GM10248 (cell line): Measurements from ENCODE around the gene NEUROG1.

Experiments
- CTCF ChIA-PET: fragments of 300-600 bp; sonication (Branson Sonifier 250); formaldehyde crosslinking; extraction: SDS; loops from one replicate; lab custom pipeline; 2021; ENCODE audit warnings: antibody characterized with exemption; lab: Yijun Ruan, JAX
- POLR2A ChIA-PET: fragments of 350-650 bp; sonication (Branson Sonifier 250); formaldehyde crosslinking; extraction: SDS; loops from one replicate; lab custom pipeline; 2020; ENCODE audit warnings: antibody characterized with exemption; lab: Yijun Ruan, JAX
- DNase-seq: peaks from one replicate; pipeline ENCODE4 v3.0.0; 2012; ENCODE audit errors: extremely low spot score
- CTCF ChIP-seq: IDR thresholded peaks from 2 replicates; pipeline ENCODE4 v1.5.1; 2012; ENCODE audit warnings: mild to moderate bottlenecking, low read depth; ENCODE audit errors: extremely low read depth, missing control alignments, control extremely low read depth

The NEUROG1 gene

GRCh38 chr5:135578305-135578684 lies 42.5 kb upstream of the NEUROG1 start:
- POLR2A ChIA-PET: no interaction called here
- no peak for TF ChIP-seq CTCF
- CTCF ChIA-PET: interaction anchor here (0.8 to 4.9 kb wide), 4 partner anchors 12 to 121 kb away, joined by 3 to 31 read pairs (median 4); no protein-coding TSS in a partner anchor
- DNase-seq: no peak

DNA sequence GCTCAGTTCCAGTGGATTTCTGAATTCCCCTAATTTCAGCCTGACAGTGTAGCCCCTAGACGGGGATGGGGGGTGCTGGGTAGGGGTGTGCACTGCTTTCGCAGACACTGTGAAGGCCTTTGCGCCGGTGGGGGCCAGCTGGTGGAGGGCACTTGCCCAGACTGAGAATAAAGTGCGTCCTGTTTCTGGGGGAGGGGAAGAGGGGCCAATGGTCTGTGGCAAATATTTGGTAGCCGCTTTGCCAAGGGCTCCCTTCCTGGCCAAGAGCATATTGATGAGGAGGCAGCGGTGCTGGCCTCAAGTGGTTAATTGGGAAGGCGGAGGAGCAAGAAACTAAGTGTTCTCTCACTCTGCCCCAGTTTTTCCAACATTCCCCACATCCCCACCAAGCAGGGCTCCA lies 41.7 kb upstream of the NEUROG1 start:
- ChIA-PET CTCF (interaction anchor here (1.4 to 1.9 kb wide), 3 partner anchors 11 to 112 kb away, joined by 4 to 12 read pairs (median 4); no protein-coding TSS in a partner anchor), POLR2A (no interaction called here)
- no peak for TF ChIP-seq CTCF
- no peak for DNase-seq

DNA sequence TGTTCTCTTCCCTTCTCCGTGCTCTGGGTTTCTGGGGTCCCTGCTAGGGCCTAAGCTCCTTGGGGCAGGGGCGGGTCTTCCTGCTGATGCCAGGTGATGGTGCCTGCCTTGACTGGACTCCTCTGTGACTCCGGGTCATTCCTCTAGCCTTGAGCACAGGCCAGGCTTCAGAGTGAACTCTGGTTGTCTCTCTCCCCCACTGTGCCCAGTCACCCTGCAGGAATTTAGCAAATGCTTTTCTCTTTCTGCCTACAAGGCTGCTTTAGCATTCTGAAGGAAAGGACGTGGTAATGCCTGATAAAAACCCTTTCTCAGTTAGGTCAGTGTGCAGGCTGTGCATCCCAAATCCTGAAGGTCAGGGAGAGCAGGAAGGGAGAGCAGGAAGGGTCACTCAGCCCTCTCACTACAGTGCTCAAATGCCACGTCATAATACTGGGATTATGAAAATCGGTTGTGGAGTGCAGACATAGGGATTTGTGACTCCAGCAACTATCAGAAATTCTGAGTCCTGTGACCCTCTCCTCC lies 40.4 kb upstream of the NEUROG1 start:
- no peak for DNase-seq
- no peak for TF ChIP-seq CTCF
- ChIA-PET POLR2A (no interaction called here), CTCF (interaction anchor here (0.8 to 1.9 kb wide), 5 partner anchors 10 to 110 kb away, joined by 3 to 13 read pairs (median 4); no protein-coding TSS in a partner anchor)

DNA sequence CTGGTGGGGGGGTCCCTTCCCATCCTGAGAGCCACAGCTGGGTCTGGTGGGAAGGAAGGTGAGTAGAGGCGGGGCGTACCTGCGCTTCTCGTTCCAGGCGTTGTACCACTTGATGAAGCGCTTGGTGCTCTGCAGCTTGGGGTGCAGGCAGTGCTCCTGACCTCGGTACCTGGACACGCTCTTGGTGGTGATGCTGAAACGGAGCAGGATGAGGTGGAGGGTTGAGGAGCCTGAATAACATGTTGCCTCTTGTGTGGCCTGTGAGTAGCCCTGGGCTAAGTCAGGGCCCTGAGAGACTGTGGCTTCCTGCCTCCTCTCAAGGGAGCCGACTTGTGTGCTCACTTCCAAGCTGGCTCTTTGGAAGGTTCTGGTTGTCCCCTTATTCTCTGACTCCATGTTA lies 38.7 kb upstream of the NEUROG1 start:
- ChIA-PET POLR2A (no interaction called here), CTCF (interaction anchor here (0.8 to 3.1 kb wide), 3 partner anchors 8 to 23 kb away, joined by 3 to 14 read pairs (median 13); no protein-coding TSS in a partner anchor)
- no peak for TF ChIP-seq CTCF
- no peak for DNase-seq

DNA sequence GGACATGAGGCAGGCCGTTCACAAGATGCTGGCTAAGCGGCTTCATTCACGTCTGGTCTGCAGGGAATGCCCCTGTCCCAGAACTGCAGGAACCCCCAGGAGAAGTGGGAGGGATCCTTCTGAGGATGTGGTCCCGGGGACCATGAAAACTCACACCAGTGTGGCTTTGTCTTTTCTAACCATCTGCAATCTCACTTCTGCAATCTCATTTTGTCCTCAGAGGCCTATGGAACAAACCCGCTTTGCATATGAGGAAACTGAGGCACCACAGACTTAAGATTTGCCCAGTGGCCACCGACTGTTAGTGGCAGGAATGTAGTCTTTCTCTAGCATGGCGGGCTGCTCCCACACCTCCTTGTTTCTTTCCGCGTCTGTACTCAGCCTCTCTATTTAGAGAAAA lies 36.1 kb upstream of the NEUROG1 start:
- DNase-seq: no peak
- ChIA-PET CTCF (interaction anchor here (3.1 to 29.6 kb wide), 2 partner anchors 20 to 106 kb away, joined by 14 to 914 read pairs; partner anchors contain the start of gene TIFAB), POLR2A (no interaction called here)
- TF ChIP-seq CTCF: no peak

DNA sequence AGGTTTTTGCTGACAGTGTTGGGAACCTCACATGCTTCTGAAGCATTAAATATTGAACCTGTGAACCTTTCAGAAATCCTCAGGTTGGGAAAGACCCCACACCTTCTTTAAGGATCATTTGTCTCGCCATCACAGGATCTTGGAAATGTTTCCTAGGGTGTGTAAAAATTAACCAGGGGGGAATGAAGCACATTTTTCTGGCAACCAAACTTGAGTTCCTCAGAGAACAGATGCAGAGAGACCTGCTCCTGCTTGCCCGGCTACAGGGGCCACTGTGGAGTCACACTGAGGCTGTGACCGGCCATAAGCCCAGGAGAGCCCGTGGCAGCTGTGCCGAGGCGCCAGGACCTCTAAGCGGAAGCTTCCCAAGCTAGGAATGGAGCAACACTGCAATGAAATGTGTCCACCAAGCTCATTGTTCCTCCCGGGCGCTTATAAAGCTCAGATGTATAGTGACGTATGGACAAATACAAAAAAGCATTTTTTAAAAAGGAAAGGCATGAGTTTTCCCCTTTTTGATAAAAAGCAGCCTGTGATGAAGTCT lies 35.4 kb upstream of the NEUROG1 start:
- CTCF ChIA-PET: interaction anchor here (2.0 to 29.6 kb wide), 3 partner anchors 10 to 105 kb away, joined by 6 to 914 read pairs (median 11); partner anchors contain the start of gene TIFAB
- TF ChIP-seq CTCF: no peak
- no peak for DNase-seq
- POLR2A ChIA-PET: no interaction called here
